GM18520 (cell line): ENCODE data around the gene SOX18.

Experiments
- ATAC-seq: cut with Tn5 transposase; IDR thresholded peaks from one replicate; pipeline ENCODE4 v1.9.1; 2021; ENCODE audit not compliant: unreplicated experiment

Gene SOX18

GRCh38 chr20:64080813-64081623 is 31.6 kb upstream of the SOX18 start:
- no peak for ATAC-seq

GRCh38 chr20:64080013-64080812 is 30.8 kb upstream of the SOX18 start, which contains the start of gene OPRL1:
TSS of gene OPRL1 (plus strand) at chr20:64080082. CDS start at chr20:64092721, 12,639 bp downstream.
- ATAC-seq, result no peak

GRCh38 chr20:64079273-64080012 is 30.0 kb upstream of the SOX18 start, which contains the start of gene RGS19:
TSS of gene RGS19 (minus strand) at chr20:64079518. CDS start at chr20:64076886, 2,632 bp downstream.
- ATAC-seq, result peak; percentile 42

- no peak for ATAC-seq
Measured at GRCh38 chr20:64078934-64079272, 29.5 kb upstream of the SOX18 start.

GRCh38 chr20:64077876-64078551 is 28.6 kb upstream of the SOX18 start:
- no peak for ATAC-seq

- ATAC-seq, result no peak
Measured at GRCh38 chr20:64077541-64077875, 28.1 kb upstream of the SOX18 start.

GRCh38 chr20:64077094-64077493 is 27.7 kb upstream of the SOX18 start:
- ATAC-seq, result no peak

GRCh38 chr20:64076061-64076997 is 26.9 kb upstream of the SOX18 start:
- no peak for ATAC-seq

- no peak for ATAC-seq
Measured at GRCh38 chr20:64075556-64075955, 26.1 kb upstream of the SOX18 start.

- no peak for ATAC-seq
Measured at GRCh38 chr20:64074963-64075362, 25.5 kb upstream of the SOX18 start.

GRCh38 chr20:64074184-64074789 is 24.8 kb upstream of the SOX18 start:
- no peak for ATAC-seq

- no peak for ATAC-seq
Measured at GRCh38 chr20:64073476-64074183, 24.2 kb upstream of the SOX18 start.

- no peak for ATAC-seq
Measured at GRCh38 chr20:64072498-64073063, 23.1 kb upstream of the SOX18 start.

GRCh38 chr20:64071341-64072332 is 22.2 kb upstream of the SOX18 start:
- no peak for ATAC-seq

- ATAC-seq, result no peak
Measured at GRCh38 chr20:64070244-64070993, 21.0 kb upstream of the SOX18 start.

GRCh38 chr20:64069614-64070243 is 20.3 kb upstream of the SOX18 start:
- no peak for ATAC-seq
